H1 (cell line): ENCODE results near the gene UTP15. TPM values are rescaled to one million over a fixed set of nuclear protein-coding genes. Genes with fewer than 3 reads are reported as not detected.

Experiments used
- CBX8 ChIP-seq: fragments of 300-800, 300-1000 bp; sonication (generic); IDR thresholded peaks from 2 replicates; pipeline ENCODE4 v1.7.1; 2016; ENCODE audit warnings: low read depth, low read length, borderline replicate concordance
- RNF2 ChIP-seq: fragments of 200-900, 300-1000 bp; sonication (generic); IDR thresholded peaks from 2 replicates; pipeline ENCODE4 v1.7.1; 2016; ENCODE audit warnings: borderline replicate concordance, low read depth, mild to moderate bottlenecking, antibody characterized with exemption, low read length; ENCODE audit not compliant: poor library complexity, severe bottlenecking; ENCODE audit errors: missing control alignments
- TBP ChIP-seq: IDR thresholded peaks from 2 replicates; pipeline ENCODE4 v1.6.1; 2011; ENCODE audit warnings: low read depth, low read length, improper control_type of control experiment
- polyA plus RNA-seq, 7 experiments: library from polyadenylated mRNA; depleted of rRNA in 3 of 7; stranded (reverse) in 5 of 7; unstranded in 2 of 7; fragments of >200 nt in 5 of 7; fragments of 200-250 nt in 2 of 7; gene quantifications; 1 replicate in 5 of 7; 2 replicates in 1 of 7; 4 replicates in 1 of 7; pipeline versions ENCODE4 v1.2.1 to v1.2.3, GENCODE V29; 2011 to 2013; ENCODE audit warnings: missing spikeins in 2 of 7, mixed read lengths in 2 of 7
- total RNA-seq: library from RNA; stranded (reverse); fragmentation: NEBNext Ultra II Directional; extraction: Animal tissue kit (Norgen Biotek cat#: 25700); gene quantifications from 2 replicates; pipeline ENCODE4 v1.2.1, GENCODE V29; 2021
- TF ChIP-seq, protein P1 (sequence below): fragments of 300-600 bp; sonication (generic); IDR thresholded peaks from 2 replicates; pipeline ENCODE4 v1.7.1; 2012; ENCODE audit warnings: low read length, moderate library complexity, mild to moderate bottlenecking, inconsistent platforms; ENCODE audit not compliant: insufficient replicate concordance

Gene UTP15
- total and polyA plus RNA-seq, 2 of the 8 experiments (the other 6 are each of a cell fraction or from before 2014, with no cell fraction given): 14.3 to 33.6 TPM

GRCh38 chr5:73519531-73520283 is 45.8 kb upstream of the UTP15 start (continued):
- TF ChIP-seq TBP (no peak), CBX8 (no peak), RNF2 (no peak)
- TF ChIP-seq, protein P1, sequence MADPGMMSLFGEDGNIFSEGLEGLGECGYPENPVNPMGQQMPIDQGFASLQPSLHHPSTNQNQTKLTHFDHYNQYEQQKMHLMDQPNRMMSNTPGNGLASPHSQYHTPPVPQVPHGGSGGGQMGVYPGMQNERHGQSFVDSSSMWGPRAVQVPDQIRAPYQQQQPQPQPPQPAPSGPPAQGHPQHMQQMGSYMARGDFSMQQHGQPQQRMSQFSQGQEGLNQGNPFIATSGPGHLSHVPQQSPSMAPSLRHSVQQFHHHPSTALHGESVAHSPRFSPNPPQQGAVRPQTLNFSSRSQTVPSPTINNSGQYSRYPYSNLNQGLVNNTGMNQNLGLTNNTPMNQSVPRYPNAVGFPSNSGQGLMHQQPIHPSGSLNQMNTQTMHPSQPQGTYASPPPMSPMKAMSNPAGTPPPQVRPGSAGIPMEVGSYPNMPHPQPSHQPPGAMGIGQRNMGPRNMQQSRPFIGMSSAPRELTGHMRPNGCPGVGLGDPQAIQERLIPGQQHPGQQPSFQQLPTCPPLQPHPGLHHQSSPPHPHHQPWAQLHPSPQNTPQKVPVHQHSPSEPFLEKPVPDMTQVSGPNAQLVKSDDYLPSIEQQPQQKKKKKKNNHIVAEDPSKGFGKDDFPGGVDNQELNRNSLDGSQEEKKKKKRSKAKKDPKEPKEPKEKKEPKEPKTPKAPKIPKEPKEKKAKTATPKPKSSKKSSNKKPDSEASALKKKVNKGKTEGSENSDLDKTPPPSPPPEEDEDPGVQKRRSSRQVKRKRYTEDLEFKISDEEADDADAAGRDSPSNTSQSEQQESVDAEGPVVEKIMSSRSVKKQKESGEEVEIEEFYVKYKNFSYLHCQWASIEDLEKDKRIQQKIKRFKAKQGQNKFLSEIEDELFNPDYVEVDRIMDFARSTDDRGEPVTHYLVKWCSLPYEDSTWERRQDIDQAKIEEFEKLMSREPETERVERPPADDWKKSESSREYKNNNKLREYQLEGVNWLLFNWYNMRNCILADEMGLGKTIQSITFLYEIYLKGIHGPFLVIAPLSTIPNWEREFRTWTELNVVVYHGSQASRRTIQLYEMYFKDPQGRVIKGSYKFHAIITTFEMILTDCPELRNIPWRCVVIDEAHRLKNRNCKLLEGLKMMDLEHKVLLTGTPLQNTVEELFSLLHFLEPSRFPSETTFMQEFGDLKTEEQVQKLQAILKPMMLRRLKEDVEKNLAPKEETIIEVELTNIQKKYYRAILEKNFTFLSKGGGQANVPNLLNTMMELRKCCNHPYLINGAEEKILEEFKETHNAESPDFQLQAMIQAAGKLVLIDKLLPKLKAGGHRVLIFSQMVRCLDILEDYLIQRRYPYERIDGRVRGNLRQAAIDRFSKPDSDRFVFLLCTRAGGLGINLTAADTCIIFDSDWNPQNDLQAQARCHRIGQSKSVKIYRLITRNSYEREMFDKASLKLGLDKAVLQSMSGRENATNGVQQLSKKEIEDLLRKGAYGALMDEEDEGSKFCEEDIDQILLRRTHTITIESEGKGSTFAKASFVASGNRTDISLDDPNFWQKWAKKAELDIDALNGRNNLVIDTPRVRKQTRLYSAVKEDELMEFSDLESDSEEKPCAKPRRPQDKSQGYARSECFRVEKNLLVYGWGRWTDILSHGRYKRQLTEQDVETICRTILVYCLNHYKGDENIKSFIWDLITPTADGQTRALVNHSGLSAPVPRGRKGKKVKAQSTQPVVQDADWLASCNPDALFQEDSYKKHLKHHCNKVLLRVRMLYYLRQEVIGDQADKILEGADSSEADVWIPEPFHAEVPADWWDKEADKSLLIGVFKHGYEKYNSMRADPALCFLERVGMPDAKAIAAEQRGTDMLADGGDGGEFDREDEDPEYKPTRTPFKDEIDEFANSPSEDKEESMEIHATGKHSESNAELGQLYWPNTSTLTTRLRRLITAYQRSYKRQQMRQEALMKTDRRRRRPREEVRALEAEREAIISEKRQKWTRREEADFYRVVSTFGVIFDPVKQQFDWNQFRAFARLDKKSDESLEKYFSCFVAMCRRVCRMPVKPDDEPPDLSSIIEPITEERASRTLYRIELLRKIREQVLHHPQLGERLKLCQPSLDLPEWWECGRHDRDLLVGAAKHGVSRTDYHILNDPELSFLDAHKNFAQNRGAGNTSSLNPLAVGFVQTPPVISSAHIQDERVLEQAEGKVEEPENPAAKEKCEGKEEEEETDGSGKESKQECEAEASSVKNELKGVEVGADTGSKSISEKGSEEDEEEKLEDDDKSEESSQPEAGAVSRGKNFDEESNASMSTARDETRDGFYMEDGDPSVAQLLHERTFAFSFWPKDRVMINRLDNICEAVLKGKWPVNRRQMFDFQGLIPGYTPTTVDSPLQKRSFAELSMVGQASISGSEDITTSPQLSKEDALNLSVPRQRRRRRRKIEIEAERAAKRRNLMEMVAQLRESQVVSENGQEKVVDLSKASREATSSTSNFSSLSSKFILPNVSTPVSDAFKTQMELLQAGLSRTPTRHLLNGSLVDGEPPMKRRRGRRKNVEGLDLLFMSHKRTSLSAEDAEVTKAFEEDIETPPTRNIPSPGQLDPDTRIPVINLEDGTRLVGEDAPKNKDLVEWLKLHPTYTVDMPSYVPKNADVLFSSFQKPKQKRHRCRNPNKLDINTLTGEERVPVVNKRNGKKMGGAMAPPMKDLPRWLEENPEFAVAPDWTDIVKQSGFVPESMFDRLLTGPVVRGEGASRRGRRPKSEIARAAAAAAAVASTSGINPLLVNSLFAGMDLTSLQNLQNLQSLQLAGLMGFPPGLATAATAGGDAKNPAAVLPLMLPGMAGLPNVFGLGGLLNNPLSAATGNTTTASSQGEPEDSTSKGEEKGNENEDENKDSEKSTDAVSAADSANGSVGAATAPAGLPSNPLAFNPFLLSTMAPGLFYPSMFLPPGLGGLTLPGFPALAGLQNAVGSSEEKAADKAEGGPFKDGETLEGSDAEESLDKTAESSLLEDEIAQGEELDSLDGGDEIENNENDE: no peak
- TF ChIP-seq, all 59 proteins: peak for 8
